CD4-positive, alpha-beta T cell treated with Interferon gamma for 1 hour (primary cell): ENCODE measurements around the gene NLK.

Experiments used
- DNase-seq: peaks from one replicate; pipeline ENCODE4 v3.0.0-alpha.2; 2020

The NLK gene

DNA sequence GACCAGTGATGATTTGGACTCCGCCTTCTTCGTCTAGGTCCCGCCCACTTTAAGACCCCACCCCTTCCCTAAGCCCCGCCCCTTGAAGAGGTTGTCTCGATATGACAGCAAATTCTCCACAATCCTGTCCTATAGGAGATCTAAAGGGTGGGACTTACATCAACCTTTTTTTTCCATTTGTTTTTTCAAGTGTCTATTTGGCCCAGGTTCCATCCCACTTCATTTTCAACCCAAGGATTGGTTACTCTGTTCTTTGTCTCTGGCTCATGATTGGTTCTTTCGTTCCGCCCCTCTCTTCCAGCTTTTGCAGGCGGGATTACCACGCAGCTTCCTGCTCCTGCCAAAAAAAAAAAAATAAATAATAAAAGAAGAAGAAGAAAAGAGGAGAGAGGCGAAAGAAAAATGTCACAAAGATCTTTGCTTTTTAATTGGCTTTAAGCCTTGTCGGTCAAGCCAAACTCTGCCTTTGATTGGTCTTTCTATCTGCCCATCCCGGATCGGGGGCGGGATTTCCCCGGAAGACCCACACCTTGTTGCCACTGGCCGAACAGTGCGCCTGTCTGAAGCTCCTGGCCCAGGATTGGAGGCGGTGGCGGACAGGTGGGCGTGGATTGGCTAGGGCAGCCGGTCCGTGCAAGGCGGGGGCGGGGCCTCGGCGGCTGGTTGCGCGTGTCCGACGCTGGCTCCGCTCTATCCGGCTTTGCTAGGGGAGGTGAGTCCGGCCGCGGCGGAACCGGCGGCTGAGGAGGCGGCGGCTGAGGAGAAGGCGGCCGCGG, 1.2 kb upstream of the NLK start:
- peak; percentile 100 for DNase-seq

DNA sequence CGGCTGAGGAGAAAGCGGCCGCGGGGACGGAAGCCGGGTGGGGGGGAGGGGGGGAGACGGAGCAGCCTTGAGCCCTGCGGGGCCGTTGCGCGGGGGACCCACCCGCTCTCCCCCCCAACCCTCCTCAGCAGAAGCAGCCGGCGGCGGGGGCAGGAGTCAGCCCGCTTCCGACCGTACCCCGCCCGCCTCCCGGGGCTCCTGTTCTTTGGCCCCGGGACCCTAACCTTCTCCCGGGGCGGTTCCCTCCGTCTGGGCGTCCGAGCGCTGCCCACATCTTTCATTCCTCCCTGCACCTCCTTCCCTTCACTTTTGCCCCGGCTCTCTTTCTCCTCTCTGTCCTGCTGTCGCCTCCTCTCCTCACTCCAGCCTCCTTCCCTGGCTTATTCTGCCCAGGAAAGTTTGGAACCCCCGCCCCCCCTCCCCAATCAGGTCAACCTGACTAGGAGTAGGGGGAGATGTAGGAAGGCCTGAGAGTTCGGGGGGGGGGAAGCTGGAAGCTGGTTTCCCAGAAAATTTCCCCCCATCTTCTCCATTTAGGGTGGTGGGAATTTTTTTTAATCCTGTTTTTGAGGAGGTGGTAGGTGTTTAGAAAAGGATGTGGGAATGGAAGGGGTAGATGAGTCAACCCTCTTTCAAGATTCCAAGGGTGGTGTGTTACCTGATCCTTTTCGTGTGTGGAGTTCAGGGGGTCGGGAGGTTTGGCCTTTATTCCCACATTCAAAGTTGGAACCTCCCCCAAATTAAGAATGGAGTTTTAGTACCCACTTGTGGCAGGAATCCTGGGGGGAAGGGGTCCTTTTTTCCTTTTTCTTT, 427 bp upstream of the NLK start:
- DNase-seq, result no peak

DNA sequence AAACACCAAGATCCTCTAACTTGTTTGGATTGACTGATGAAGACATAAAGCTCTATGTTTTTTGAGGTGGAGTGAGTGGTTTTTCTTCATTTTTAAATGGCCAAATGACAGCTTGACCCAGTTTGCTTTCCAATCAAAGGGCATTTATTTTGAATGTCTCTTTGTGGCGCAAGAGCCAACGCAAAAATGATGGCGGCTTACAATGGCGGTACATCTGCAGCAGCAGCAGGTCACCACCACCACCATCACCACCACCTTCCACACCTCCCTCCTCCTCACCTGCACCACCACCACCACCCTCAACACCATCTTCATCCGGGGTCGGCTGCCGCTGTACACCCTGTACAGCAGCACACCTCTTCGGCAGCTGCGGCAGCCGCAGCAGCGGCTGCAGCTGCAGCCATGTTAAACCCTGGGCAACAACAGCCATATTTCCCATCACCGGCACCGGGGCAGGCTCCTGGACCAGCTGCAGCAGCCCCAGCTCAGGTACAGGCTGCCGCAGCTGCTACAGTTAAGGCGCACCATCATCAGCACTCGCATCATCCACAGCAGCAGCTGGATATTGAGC, 329 bp downstream of the NLK start:
- DNase-seq, result no peak

DNA sequence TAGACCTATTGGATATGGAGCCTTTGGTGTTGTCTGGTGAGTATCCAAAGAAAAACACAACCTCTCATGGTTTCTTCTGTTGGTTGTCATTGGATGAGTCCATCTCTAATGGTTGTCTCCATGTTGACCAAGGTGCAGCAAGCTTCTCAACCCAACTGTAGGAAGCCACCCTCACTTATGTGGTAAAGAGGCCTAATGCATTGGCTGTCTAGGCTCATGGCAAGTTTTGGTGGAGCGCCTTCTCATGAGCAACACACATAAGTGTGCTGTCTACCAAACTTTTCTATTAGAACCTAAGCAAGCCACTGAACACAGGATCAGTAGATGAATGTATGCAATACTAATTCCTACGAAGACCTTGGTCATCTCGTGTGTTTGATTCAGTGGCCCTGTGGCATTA, 819 bp downstream of the NLK start:
- no peak for DNase-seq

DNA sequence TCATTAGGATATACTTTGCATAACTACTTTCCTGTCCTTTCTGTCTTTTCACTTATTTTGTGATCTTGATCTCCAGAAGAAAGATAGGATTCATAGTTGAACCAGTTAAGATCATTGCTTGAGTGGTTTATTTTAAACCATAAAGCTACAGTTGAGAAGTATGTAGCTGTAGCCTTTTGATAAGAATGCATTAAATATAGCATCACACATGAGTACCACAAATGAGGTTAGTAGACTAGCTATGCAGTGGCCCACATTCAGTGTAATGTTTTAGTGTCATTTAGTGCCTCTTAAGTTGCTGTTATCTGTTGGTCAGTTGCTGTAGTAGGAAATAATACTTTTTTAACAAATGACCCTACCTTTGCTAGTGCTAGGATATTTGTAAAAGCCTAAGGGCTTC, 1.3 kb downstream of the NLK start:
- DNase-seq, result no peak

DNA sequence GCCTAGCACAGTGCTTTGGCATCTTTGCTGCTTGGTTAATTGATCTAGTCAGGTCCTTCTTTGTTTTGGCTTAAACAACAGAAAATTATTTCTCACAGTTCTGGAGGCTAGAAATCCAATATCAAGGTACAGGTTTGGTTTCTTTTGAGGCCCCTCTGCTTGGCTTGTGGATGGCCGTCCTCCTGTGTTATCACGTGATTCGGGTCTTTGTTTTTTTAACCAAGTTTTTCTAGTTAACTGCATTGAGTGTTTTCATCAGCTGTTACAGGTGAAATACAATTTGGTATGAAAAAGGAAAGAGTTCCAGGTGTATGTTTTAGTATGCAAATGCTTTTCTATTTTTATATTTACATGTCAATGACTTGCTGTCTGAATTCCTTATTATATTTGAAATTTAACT, 2.8 kb downstream of the NLK start:
- no peak for DNase-seq

DNA sequence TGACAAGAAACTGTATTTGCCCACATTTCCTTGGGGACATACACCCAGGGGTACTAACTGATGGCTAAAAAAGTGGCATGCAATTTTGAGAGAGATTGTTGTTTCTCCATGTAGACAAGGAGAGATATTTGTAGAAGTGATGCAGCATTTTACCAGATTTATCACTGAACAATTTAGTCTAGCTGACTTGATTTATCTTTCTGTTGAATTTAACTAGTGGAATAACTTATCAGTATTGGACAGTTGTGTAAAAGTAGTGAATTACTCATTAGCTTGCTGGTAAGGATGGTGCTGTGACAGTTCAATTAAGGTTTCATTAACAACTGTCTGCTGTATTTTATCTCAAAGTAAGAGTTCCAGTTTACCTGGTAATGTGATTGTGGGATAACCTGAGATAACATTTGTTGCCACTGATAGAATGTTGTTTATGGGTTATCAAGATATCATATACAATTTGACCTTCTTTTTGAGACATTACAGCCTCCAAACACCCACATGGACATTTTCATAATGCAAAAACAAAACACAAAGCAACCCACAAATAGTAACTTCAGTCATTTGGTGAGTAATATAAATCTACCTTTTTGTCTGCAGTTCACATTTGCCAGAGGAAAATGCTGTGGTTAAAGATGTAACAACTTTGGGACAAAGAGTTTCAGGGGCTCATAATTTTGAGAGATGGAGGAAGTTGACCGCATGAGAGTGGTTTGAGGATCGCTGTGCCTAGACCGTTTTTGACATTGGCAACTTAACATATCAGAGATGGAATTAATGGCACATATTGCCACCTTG, 3.8 kb downstream of the NLK start:
- no peak for DNase-seq

DNA sequence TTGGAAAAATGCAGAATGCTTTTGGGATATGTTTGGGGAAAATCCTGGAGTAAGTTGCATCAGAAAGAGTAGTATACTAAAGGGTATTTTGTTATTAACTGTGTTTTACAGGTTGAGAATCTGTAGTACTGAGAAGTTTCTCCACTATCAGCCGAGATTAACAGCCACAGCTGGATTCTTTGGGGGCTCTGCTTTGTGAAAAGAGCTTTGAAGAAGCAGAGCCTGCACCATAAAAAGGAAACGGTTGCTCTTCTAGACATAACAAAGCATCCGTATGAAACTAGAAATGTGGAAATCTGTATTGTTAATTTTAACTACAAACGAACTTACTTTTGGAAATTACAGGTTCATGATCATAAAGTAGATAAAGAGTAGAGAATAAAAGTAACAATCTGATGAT, 5.3 kb downstream of the NLK start:
- no peak for DNase-seq

DNA sequence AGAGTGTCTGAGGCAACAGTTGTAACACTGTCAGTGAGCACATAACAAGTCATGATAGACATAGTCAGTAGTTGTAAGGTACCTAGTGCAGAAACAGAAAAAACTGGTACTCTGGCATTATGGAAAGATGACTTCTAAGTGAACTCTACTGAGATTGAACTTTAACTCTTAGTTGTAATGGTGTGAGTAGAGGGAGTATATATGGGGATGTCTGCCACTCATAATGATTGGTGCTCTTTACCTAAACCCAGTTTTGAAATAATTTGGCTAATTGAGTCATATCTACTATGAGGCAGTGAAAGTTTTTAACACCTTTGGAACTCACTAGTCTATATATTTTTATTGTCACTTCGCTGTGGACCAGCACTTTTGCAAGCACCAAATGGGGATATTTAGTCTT, 6.6 kb downstream of the NLK start:
- DNase-seq, result no peak

DNA sequence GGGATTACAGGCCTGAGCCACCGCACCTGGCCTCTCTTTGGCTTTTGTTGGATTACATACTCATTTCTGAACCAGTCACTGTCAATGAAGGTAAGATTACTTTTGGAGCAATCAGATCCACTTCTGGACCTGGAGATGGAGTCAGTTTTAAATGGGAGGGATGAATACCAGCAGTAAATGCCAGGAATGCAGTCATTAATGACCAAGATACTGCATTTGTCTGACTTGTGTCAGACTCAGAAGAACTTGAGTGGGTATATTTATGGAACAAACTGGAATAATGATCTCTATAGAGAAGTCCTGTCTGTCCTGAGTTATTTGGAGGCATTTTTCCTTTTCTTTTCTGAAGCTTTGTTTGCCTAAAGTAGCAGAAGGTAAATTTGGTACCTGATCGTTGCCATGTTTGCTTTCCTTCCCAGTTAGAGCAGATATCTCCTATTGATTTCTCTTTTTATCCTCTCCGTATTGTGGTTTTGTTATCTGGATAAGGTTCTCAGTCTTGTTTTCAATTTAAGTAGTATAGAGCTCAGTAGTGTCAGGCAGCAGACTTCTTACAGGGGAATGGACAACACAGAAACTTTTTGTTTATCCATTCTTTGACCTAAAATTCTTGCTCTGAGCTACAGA, 10.7 kb downstream of the NLK start:
- DNase-seq, result no peak

DNA sequence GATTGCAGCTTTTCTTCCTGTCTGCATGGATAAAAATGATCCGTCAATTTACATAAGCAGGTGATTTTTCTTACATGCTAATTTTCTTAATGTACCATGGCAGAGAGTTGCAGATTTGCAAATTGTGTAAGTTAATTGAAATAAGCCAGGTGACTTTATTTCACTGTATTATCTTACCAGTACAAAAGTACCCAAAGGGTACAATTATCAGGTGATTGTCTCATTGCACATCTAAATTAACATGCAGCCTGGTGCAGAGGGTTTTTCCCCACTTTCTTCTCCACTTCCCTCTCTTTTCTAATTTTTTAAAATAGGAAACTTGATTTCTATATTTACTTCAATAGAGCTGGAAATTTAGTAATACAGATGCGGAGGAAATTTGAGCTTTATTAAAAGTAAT, 11.2 kb downstream of the NLK start:
- DNase-seq, result no peak

DNA sequence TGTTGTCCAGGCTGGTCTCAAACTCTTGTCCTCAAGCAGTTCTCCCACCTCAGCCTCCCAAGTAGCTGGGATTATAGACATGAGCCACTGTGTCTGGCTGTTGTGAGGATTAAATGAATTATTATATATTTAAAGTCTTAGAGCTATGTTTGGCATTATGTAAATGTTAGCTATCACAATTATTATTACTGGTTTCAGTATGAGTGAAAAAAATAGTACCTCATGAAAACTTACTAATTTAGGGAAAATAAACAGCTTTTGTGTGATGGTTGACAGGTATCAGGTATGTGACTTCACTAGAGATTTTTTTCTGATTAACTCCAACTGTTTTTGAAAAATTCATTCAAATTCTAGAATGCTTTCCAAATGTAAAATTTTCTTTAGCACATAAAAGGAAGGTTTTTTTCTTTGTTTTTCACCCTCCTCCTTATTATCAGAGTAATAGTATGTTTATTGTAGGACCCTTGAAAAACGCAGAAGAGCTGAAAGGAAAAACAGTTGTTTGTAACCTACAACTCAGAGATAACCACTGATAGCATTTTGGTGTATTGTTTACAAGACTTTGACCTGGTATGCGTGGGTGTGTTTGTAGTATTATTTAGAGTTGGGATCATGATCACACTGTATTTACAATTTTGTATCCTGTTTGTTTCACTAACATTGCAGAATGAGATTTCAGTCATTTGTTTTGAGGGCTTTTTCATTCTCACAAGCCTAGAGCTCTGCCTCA, 13.2 kb downstream of the NLK start:
- DNase-seq, result no peak

DNA sequence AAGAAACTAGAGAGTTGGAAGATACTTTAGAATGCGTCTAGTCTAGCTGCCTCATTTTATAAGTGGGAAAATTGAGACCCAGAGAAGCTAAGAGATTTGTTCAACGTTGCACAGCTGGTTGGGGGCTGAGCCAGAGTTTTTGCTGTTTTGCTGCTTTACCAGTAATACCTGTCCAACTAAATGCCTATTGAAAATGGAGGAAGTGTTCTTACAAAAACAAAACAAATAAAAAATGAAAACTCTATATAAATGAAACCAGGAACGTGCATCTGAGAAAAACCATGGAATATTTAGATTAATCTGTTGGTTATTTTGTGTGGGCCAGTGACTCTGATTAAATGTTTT, 13.8 kb downstream of the NLK start:
- DNase-seq, result no peak

DNA sequence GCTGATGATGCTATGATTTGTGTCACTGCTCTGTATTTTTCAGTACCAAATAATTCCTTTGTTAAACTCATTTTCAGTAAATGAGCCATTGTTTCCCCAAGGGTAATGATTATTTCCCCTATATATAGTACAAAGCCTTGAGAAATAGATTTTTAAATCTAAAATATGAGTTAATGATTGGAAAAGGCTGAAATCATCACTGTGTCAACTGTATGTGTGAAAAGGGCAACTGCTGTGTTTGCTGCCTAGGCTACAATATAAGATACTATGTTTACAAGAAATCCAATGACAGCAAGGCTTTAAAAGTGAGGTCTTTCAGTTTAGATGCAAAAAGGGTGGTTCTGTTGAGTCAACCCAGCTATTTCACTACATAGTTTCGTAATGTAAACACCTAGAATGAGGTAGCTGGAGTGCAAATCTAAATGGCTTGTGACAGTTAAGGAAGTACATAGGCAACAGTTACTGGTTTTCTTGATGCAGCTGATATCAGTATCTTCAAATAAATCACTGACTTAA, 15.3 kb downstream of the NLK start:
- DNase-seq, result no peak

DNA sequence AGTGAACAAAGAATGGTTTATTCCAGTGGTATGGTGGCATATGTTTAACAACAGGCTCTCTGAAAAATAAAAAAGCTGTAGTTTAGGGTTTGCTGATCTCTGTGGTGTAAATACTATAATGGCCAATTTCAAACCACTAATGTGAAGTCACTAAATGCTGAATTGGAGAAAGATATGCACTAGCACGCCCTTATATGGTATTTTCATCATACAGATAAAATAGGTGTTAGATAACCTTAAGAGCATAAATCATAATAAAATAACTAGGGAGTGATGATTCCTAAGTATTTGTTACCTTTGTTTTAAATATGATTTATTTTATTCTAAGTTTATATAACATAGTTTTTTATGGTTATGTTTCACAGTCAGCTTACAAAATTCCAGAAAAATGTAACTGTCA, 17.2 kb downstream of the NLK start:
- DNase-seq, result no peak

DNA sequence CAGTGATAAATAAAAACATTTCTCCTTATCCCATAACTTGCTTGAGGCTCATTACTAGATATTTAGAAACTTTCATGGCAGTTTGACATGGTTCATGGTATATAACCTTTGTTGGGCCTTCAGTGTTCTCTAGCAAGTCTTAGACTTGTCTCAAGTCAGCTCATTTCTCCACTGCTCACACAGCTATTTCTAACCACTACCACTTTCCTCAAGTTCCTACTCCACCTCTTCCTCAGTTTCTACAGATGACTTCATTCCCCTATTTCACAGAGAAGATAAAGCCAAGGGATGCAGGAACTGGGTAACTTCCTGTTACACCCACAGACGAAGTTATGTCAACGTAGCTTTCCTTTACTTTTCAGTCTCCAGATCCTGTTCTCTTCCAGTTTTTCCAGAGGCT, 23.2 kb downstream of the NLK start:
- DNase-seq, result no peak

DNA sequence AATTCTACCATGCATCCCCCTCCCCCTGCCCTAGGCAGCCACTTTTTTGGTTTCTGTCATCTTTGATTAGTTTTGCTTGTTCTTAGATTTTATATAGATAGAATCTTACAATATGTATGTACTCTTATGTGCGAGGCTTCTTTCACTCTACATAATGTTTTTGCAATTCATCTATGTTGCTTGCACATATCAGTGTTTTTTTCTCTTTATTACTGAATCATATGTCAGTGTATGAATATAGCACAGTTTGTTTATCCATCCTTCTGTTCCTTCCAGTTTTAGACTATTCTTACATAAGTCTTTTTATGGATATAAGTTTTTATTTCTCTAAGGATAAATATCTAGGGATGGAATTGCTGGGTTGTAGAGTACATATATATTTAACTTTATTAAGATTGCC, 26.6 kb downstream of the NLK start:
- DNase-seq, result no peak

DNA sequence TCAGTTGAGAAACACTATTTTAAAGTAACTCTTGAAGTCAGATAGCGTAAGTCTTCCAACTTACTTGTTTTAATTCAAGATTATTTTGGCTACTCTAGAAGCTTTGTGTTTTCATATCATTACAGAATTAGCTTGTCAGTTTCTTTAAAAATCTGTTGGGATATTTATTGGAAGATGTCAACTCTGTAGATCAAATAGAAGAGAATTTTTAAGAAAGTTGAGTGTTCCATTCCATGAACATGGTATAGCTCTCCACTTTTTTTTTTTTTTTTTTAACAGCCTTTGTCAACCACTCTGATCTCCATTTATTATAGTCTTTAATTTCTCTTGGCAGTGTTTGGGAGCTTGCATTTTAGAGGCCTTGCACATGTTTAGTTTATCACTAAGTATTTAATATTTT, 28.7 kb downstream of the NLK start:
- DNase-seq, result no peak

DNA sequence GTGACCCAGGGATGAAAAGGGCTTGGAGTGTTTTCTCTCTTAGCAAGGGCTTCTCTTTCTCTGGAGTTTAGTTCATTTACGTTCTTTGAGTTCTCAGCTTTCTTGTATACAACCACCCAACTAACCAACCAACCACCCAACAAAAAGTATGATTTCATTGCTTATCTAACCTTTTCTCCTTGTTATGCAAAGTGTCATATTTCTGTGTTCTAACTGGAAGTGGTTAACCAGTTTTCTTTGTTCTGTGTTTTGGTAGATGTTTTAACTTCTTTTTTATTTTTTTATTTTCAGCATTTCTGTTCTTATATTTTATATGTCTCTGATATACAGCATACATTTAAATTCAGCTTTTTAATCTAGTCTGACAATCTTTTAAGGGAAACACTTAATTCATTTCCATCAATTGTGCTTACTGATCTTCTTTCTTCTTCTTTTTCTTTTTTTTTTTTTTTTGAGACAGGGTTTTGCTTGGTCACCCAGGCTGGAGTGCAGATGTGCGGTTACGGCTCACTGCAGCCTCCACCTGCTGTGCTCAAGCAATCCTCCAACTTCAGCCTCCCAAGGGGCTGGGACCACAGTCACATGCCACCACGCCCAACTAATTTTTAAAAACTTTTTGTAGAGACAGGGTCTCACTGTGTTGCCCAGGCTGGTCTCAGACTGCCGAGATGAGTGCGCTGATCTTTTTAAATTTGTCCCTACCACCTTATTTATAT, 29.6 kb downstream of the NLK start:
- DNase-seq, result peak; percentile 20

DNA sequence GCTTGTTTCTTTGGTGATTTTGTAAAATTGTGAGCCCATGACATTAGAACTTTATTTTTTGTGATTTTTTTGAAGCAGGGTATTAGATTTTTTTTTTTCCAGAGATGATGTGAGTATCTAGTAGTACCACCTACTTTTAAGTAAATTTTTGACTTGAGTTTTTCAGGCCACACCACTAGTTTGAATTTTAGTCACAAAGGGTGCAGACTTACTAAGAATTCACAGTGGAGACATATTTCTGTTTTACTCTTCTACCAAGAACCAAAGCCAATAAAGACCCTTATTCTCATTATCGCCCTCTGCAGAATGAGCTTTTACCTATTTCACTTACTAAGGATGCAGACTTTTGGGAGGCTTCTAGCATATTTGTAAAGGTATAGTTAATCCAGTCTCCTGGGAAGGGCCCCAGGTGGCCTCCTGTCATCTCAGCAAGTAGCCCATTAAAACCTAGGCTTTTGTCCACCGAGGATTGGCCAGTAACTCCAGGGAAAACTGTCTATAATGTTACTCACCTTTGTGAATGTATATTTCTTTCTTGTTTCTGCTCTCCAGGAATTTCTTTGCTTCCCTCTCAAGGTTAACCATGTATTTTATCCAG, 30.6 kb downstream of the NLK start:
- no peak for DNase-seq

DNA sequence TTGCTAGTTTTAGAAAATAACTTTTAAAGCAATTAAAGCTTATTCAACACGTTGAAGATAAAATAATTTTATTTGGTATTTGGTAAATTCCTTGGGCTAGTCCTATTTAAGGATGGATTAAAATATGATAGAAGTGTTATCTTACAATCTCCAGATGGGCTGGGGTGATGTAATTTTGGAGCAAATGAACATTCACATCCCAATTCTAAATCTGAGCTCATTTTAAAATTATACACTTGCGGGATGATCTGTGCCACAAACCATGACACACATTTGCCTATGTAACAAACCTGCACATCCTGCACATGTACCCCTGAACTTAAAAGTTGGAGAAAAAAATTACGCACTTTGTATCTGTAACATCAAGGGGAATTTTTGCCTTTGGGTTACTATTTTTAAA, 31.5 kb downstream of the NLK start:
- no peak for DNase-seq
